ENCODE results near the gene UNC93B1.
"Not testable (repeated sequence)": the region's sequence is repeated elsewhere in the genome, so short reads cannot be mapped to it uniquely, and the experiment has no call there.

Gene UNC93B1

DNA sequence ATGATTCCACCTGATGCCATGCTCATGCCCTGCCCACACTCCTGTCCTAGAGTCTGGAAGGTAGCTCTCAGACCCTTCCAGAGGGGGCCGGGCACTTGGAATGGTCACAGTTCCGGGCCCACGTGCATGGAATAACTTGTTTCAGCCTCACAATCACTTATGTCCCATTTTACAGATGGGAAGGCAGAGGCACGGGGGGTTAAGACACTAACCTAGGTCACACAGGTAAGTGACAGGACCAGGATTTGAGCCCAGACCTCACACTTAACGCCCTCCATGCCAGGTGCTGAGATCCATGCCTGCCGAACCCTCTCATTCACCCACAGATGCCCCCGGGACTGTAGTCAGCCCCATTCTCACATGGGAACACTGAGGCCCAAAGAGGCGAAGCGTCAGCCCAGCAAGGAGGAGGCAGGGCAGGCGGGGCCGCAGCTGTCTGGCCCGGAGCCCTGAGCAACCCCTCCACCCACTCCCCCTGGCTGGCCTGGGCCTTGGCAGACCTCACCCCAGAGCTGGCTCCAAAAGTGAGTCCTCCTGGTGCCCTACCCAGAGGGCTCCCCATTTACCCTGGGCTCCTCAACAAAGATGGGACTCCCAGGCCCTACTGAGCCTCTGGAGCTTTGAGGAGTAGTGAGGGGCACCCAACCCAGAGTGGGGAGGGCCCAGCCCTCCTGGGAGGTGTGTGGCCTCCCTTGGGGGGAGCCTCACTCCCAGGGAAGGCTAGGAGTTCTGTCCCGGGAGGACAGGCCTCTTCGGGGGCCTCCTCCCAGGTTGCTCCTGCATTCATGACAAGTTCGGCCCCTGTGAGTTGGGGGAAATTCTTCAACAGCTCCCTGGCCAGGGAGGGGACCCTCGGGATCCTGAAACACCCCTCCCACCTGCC, 3.8 kb upstream of the UNC93B1 start:
- no peak for DNase-seq

DNA sequence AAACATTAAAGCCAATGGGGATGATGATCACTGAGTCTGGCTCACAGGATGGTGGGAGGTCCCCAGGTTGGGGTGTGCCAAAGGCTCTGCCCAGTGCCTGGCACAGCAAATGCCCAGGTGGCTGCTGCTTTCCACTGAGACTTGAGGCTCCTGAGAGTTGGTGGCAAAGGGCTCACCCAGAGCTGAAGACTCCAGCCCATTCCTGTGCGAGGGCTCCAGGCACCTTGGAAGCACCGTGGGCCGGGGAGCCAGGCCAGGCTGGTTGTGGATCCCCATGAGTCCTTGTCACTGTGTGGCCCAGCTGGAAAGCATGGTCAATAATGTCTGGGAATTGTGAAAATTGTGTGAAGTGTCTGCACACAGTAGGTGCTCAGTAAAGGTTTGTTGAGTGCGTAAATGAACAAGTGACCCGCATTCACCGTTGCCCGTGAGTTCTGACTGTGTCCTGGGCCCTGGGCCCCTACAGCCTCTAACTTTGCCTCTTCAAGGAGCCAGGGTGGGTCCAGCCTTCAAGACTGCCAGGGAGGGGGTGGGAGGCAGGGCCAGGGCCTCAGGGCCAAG, 2.8 kb upstream of the UNC93B1 start:
- no peak for DNase-seq

DNA sequence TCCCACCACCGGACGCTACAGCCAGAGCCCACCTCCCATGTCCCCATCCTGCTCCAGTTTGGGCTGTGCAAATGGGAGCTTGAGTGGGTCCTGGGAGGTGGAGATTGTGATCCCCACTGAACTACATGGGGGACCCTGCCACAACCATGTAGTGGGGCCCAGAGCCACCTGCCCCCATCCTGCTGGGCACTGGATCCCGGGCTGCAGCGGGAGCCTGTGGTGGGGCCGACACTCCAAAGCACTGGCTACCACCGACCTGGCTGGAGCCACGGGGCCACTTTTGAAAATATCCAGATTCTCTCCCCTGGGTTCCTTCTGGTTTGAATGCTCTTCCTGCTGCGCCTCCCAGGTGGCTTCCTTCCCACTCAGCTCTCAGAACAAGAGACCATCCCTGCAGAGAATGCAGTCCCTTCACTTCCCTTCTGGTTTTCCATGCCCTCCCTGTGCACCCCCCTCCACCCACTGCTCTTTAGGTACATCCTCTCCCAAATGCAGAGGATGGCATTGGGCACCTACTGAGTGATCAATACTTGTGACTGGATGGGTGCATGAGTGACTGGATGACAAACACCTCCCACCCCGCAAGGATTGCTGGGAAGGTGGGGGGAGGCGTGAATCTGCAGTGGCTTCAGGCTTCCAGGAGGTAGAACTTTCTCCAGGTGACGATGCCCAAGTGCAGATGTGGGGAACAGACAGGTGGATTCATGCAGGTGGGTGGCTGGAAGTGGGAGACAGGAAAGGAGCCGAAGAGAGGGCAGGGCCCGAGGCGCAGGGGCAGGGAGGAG, 846 bp upstream of the UNC93B1 start:
- DNase-seq = no peak

DNA sequence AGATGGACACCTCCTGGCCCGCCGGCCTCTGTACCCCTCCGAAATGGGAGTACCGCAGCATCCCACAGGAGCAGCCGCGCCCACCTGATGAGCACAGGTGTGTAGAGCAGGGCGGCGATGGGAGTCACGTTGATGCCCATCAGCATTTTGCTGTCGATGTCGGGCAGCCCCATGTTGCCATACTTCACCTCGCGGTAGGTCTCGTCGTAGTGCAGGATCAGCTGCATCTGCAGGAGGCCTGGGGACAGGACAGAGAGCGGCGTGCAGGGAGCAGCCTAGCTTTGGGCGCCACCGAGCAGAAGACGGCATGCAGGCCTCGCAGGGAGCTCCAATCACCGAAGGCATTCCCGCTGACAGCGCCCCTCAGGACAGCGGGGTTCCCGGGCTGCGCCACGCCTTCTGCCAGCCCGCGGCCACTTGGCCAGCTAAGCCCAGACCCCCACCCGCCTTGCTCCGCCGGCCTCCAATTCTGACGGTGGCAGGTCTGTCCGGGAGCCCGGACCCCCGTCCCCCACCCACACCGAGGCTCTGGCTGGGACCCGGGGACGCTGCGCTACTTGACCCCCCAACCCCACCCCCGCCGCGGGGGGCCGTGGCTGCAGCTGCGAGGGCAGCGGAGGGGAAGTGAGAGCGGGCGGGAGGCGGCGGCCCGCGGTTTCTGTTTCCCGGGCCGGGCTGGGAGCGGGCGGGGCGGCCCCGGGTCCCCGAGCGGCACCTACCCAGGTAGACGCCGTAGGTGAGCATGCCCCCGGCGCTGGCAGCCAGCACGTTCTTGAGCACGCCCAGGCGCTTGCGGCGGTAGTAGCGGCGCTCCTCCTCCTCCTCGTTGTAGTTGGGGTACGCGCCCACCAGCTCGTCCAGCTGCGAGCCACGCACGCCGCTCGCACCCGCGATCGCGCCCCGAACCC, 705 bp downstream of the UNC93B1 start:
- peak; percentile 76 for DNase-seq

DNA sequence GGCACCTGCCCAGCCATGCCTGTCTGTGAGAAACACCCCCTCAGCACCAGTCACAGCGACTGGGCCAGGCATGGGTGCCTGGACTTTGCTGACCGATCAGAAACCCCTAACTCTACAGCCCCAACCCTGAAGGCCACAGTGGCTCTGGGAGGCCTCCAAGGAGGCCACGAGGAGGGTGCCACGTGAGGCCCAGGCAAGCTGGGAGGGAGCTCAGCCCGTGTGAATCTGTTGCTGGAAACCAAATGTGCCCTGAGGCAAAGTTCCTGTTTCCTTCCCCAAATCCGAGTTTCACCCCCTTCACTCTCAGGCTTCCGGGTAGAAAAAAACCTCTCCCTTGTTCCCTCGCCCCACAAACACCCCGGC, 1.3 kb downstream of the UNC93B1 start:
- no peak for DNase-seq

DNA sequence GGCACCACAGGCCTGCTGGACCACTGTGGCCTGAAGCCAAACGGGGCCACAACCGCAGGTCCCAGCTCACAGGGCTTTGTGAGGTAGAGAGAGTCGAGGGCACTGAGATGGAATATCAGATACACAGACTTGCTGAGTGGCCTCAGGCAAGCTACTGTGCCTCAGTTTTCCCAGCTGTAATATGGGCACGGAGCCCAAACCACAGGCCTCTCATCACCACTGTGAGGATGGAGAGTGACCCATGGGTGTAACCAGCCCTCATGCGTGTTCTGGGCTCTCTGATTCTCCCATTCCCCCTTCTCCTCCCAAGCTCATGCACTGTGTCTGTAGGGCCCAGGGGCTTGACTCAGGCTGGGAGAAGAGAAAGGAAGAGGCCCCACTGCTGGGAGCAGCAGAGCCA, 4.2 kb downstream of the UNC93B1 start:
- no peak for DNase-seq

DNA sequence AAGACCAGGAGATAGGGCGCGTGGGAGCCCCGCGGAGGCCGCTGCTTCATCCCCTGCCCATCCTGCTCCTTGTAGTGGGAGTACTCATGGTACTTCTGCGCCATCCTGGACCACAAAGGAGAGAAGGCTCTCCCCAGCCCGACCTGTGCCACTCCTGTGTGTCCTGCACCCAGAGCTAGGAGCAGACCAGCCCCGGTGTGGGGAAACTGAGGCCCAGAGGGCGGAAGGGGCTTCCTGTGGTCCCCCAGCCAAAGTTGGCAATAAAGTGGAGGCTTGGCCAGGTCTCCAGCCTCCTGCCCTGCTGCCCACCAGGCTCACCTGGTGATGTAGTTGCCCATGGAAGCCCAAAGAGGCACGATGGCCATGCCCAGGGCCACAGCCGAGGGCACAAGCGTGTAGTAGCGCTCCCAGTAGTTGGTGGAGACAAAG, 4.7 kb downstream of the UNC93B1 start:
- no peak for DNase-seq

DNA sequence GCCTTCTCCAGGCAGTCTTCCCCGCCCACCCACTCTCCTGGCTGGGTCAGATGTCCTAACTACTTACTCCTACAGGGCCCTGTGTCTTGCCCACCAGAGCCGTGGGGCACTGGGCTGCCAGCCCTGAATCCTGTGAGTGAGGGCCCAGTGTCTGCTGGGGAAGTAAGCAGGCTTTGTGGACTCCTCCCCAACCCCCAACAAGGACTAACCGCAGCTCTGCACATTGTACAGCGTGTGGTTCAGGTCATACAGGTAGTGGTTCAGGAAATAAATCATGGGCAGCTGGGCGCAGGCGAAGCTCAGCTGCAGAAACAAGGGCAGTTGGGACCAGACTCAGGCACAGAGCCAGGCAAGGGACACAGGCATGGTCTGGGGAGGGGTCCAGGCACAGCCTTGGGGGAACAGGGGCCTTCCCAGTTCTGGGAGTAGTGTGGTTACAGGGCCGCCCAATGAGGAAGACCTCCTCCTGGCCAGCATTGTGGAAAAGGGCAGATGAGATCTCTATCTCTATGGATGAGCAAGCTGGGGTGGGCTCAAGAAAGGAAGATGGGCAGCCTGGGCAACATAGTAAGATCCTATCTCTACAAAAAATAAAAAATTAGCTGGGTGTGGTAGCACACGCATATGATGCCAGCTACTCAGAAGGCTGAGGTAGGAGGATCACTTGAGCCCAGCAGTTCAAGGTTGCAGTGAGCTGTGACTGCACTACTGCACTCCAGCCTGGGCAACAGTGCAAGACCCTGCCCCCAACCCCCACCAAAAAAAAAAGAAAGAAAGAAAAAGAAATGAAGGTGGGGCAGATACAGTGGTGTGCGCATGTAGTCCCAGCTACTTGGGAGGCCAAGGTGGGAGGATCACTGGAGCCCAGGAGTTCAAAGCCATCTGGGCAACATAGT, 5.5 kb downstream of the UNC93B1 start:
- peak; percentile 39 for DNase-seq

DNA sequence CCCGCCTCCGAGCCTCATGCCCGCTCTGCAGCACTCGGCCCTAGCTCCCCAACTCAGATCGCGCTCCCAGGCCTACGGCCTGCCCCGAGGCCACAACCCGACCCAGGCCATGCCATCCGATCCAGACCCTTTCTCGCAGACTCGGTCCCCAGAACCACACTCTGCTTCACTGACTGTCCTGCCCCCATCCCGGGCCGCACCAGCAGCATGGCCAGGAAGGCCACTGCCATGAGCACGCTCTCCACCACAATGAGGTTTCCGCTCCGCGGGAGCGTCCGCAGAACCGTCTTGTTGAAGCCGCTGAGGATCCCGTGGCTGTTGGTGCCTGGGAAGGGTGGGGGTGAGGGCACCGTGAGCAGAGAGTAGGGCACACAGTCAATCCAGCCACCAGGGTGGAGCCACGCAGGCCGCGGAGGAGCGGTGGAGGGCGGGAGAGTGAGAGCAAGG, 6.4 kb downstream of the UNC93B1 start:
- DNase-seq = no peak

DNA sequence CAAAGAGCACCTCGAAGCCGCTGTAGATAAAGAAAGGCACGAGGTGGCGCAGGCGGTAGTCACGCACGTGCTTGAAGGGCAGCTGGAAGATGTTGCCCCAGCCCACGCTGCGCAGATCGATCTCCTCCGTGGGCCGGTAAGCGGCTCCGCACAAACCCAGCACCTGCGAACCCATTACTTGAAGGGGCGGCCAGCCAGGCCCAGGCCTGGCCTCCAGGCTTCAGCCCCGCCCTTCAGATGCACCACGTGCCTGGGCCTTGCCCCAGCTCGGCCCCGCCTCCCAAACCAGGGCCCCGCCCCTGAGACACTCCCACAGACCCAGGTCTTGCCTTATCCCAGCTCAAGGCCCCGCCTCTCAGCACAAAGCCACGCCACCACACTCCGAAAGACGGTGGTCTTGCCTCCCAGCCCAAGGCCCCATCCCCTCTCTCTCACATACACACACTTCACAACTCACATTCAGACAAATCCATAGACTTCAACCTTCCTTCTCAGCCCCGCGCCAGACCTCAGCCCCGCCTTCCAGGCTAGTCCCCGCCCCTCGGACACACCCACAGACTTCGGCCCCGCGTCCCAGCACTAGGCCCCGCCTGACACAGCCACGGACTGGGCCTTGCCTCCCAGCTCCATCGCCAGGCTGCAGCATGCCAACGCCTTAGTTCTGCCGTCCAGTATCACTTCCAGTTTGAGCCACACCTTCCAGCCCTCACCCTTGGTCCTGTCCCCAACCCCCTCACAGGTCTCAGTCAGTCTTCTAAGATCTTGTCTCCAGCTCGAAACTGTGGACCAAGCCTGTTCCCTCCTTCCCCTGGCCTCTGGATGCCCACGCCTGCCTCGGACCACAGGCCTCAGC, 7.0 kb downstream of the UNC93B1 start:
- DNase-seq = no peak

DNA sequence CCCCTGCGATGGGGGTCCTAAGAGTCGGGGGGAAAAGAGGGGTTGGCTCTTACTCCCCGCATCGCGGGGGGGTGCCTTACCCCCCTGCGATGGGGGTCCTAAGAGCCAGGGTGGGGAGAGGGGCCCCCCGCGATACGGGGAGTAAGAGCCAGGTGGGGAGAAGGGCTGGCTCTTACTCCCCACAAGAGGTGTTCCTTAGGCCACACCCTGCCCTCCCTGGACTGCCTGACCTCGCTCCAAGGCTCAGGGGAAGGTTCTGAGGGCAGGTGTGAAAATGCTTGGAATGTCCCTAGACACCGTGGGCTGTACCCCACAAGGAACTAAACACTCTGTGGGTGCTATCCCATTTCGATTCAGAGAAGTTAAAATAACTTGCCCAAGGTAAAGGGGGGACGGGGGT, 7.8 kb downstream of the UNC93B1 start:
- DNase-seq = no peak

DNA sequence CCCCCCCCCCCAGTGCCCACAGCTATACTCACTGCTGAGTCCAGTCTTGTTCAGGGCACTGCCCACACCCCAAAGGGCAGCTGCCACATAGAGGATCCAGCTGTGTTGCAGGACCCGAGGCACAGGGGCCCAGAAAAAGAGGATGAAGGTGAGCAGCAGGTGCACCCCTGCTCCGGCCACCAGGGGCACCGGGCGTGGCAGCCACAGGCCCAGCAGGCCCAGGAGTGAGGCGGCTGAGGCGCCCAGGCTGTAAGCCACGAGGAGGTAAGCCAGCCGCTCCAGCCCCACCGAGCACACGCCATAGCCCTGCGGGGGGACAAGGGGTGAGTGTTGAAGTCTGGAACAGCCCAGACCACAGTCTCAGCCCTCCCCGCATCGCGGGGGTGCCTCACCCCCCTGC, 8.3 kb downstream of the UNC93B1 start:
- DNase-seq = not testable (repeated sequence)

DNA sequence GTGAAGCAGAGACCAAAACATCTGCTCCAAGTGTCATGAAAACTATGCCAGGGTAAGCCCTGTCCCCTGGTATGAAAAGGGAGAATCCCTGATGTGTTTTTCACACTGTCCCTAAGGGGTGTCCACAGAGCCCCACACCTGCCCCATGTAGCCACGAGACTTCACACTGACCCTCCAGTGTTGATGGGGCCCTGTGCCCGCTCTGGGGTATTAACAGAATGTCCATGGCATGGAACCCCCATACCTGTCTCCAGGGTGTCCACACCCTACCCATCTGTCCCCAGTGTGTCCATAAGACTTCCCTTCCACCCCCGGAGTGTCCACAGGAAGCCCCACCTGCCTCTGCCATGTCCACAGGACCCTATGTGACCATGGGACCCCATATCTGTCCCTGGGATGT, 8.8 kb downstream of the UNC93B1 start:
- DNase-seq = not testable (repeated sequence)

DNA sequence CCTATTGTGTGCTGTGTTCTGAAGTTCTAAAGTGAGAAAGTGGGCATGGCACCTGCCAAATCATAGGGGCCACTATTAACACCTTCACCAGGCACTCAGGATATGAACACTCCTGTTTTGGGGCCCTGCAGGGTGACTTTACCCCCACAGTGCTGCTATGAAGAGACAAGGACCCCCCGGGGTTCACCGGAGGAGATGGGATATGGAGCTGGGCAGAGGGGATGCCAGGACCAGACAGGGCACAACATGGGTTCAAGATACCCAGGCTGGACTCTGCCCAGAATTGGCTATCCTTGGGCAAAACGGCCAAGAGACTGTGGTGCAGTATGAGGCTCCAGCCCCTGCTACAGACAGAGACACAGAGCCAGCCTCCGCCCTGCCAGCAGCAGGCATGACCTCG, 9.5 kb downstream of the UNC93B1 start:
- DNase-seq = not testable (repeated sequence)

DNA sequence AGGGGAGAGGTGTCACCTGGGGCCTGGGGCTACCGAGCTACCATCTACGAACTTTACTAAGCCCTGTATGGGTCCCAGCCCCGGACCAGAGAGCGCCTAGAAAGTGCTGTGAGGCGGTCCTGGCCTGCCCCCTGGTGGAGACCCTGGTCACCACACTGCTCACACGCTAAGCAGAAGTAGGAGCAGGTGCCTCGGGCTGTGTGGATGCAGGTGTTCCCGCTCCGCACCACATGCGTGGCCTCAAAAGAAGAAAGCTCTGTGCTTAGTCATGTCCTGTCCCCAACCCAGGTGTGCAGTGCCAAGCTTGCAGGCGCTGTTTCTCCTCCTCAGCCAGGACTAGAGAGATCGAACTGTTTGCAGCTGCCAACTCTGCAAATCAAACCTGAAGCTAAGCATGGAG, 10.1 kb downstream of the UNC93B1 start:
- DNase-seq = peak; percentile 65

DNA sequence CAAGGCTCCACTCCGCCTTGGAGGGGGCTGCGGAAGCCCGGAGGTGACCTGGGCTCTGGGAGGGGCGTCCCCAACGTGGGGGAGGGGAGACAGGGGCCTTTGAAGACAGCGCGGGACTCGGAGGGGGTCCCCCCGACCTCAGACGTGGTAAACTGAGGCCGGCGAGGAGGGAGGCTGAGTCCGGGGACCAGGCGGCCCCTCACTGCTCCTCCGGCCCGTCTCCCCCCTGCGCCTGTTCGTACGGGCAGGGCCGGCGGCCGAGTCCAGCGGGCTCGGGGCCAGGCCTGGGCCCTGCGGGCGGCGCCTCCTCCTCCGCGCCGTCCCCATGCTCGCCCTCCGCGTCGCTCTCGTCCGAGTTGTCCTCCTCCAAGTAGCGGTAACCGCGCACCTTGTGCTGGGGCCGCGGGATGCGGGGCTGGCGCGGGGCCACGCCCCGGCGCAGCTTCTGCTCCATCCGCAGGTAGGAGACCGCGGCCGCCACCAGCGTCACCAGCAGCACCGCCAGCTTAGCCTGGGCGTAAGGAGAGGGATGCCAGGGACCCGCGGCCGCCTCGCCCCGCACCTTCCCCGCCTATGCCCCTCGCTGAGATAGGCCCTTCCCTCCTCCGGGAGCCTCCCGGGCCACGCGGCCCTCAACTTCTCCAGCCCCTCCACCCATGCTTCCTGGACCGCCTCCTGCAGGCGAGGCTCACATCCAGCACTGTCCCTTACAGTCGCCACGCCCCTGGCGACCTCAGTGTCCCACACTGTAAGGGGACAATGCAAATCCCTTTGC, 12.4 kb downstream of the UNC93B1 start:
- DNase-seq = not testable (repeated sequence)

DNA sequence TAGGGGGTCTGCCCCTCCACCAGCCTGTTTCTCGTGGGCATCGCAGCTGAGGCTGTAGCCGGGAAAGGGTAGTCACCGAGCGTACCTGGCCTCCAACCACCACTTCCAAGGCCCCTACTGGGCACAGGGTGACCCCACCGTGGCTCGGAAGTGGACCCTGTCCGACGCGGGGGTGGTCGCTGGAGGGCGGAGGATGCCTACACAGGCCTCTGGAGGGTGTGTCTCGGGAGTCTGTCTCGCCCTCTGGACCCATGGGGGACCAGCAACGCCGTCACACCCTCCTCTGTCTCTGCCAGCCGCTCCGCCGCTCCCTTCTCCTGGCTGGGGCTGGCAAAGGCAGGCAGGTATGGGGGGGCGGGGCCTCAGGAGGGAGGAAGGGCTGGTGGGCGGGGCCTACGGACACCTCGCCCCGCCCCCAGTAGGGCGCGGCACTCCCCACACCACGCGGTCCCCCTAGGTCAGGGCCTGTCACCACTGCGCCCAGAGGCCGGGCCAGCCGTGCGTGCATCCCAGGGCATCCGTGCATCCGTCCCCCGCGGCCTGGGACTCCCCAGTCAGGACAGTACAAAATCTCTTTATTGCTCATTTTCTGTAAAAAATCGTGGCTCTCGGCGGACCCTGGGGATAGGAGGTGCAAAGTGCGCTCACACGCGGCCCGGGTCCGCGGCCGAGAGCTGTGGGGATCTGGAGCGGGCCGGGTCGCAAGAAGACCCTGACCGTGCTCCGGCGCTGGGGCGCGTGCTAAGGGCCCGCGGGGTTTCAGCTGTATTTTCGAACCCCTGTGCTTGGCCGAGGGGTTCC, 13.2 kb downstream of the UNC93B1 start:
- not testable (repeated sequence) for DNase-seq

DNA sequence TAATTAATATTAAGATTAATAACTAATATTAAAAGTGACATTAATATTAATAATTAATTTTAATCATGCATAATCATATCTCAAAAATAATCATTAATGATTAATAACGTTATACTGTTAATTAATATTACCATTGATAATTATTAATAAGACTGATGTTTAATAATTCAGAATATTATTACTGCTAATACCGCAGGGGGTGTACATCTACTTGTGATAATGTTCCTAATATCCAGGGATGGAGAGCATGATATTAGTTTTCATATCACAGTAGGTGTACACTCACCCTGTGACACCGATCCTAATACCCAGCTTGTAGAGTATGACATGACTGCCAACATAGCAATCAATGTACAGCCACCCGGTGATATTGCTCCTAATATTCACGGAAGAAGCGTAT, 18.6 kb downstream of the UNC93B1 start:
- not testable (repeated sequence) for DNase-seq

DNA sequence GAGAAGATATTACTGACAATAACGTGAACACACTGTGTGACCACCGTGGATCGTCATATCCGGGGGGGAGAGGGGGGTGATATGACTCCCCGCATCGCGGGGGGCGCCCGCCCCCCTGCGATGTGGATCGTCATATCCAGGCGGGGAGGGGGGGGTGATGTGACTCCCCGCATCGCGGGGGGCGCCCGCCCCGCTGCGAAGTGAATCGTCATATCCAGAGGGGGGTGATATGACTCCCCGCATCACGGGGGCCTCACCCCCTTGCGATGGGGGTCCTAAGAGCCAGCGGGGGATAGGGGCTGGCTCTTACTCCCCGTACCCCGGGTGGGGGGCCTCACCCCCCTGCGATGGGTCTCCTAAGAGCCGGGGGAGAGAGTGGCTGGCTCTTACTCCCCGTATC, 19.9 kb downstream of the UNC93B1 start:
- DNase-seq = no peak

Measured in CD4-positive, alpha-beta T cell treated with Interleukin-17A for 4 hours (primary cell).